NB4 (cell line): Measurements from ENCODE around the gene ZPLD1.
A peak's percentile ranks its signal among the peaks of the same experiment; 100 is the strongest.

Experiments used
- DNase-seq: peaks from one replicate; pipeline ENCODE4 v3.0.0; 2010; ENCODE audit warnings: low read depth
- H3K4me3 ChIP-seq: one replicate; pipeline ENCODE4 v1.5.1; 2011; ENCODE audit warnings: mild to moderate bottlenecking, low read depth, low read length, moderate library complexity
- CTCF ChIP-seq: IDR thresholded peaks from one replicate; pipeline ENCODE4 v1.5.1; 2012; ENCODE audit warnings: low read depth, low read length
- MAX ChIP-seq: IDR thresholded peaks from 2 replicates; pipeline ENCODE4 v1.6.1; 2011; ENCODE audit warnings: low read depth, low read length
- MYC ChIP-seq: IDR thresholded peaks from 2 replicates; pipeline ENCODE4 v1.6.1; 2011; ENCODE audit warnings: low read depth, low read length
- POLR2A ChIP-seq: IDR thresholded peaks from 2 replicates; pipeline ENCODE4 v1.6.1; 2011; ENCODE audit warnings: mild to moderate bottlenecking; ENCODE audit not compliant: insufficient read length; ENCODE audit errors: extremely low read depth

ZPLD1 gene

GRCh38 chr3:102464261-102464660 is 29.4 kb downstream of the ZPLD1 start:
- no peak for TF ChIP-seq MAX
- TF ChIP-seq MYC = no peak
- TF ChIP-seq CTCF = no peak
- TF ChIP-seq POLR2A = no peak
- no peak for DNase-seq
- H3K4me3 ChIP-seq = no peak overlapping the region

GRCh38 chr3:102466001-102466400 is 31.2 kb downstream of the ZPLD1 start:
- no peak overlapping the region for H3K4me3 ChIP-seq
- TF ChIP-seq MYC (no peak), CTCF (no peak), POLR2A (no peak), MAX (no peak)
- no peak for DNase-seq

GRCh38 chr3:102470066-102470465 is 35.3 kb downstream of the ZPLD1 start:
- TF ChIP-seq CTCF (no peak), MAX (no peak), MYC (no peak), POLR2A (no peak)
- DNase-seq = no peak
- H3K4me3 ChIP-seq = no peak overlapping the region

GRCh38 chr3:102471001-102471400 is 36.2 kb downstream of the ZPLD1 start:
- DNase-seq = peak; percentile 10
- TF ChIP-seq MYC = no peak
- peak; percentile 32 for TF ChIP-seq CTCF
- no peak for TF ChIP-seq POLR2A
- no peak for TF ChIP-seq MAX

GRCh38 chr3:102471491-102471890 is 36.7 kb downstream of the ZPLD1 start:
- no peak for DNase-seq
- H3K4me3 ChIP-seq = no peak overlapping the region
- TF ChIP-seq MYC (no peak), CTCF (no peak), POLR2A (no peak), MAX (no peak)

More at GRCh38 chr3:102471001-102471400, 36.2 kb downstream of the ZPLD1 start:
- H3K4me3 ChIP-seq = no peak overlapping the region

GRCh38 chr3:102473648-102474047 is 38.8 kb downstream of the ZPLD1 start:
- no peak for DNase-seq
- H3K4me3 ChIP-seq = no peak overlapping the region
- TF ChIP-seq POLR2A (no peak), MYC (no peak), CTCF (no peak), MAX (no peak)
